OCI-LY1 (cell line): Measurements from ENCODE around the gene NR5A1.

Source experiments
- EZH2 ChIP-seq: fragments of 200-600 bp; sonication (generic), shearing (Covaris generic); IDR thresholded peaks from 2 replicates; pipeline ENCODE4 v1.8.0; 2017; ENCODE audit warnings: borderline replicate concordance, mixed run types, mild to moderate bottlenecking, antibody characterized with exemption, low read length, moderate library complexity, mixed read lengths
- TF ChIP-seq, protein P1 (sequence below): fragments of 200-600 bp; sonication (generic), shearing (Covaris generic); IDR thresholded peaks from 2 replicates; pipeline ENCODE4 v1.5.1; 2017; ENCODE audit warnings: mild to moderate bottlenecking, antibody characterized with exemption, low read length, moderate library complexity, mixed read lengths

DNA sequence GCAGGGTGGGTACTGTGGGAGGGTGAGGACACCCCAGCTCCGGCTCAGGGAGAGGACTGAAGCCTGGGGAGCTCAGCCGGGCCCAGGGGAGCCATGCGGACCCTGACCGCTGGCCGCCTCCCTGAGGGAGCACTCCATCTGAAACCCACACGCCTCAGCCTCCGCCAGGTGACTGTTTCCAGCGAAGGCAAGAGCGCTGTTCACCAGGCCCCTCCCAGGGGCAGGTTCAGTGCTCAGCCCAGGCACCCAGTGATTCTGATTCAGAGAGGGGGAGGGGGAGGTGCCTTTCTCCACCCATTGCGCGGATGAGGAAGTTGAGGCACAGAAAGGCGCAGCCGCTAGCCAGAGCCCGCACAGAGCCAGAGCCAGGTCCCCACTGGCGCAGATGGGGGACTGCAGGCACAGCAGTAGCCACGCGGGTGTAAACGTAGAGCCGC lies 30.0 kb downstream of the NR5A1 start:
- TF ChIP-seq, protein P1, sequence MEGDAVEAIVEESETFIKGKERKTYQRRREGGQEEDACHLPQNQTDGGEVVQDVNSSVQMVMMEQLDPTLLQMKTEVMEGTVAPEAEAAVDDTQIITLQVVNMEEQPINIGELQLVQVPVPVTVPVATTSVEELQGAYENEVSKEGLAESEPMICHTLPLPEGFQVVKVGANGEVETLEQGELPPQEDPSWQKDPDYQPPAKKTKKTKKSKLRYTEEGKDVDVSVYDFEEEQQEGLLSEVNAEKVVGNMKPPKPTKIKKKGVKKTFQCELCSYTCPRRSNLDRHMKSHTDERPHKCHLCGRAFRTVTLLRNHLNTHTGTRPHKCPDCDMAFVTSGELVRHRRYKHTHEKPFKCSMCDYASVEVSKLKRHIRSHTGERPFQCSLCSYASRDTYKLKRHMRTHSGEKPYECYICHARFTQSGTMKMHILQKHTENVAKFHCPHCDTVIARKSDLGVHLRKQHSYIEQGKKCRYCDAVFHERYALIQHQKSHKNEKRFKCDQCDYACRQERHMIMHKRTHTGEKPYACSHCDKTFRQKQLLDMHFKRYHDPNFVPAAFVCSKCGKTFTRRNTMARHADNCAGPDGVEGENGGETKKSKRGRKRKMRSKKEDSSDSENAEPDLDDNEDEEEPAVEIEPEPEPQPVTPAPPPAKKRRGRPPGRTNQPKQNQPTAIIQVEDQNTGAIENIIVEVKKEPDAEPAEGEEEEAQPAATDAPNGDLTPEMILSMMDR = no peak; the same call in 1 of the 2 replicates
- TF ChIP-seq EZH2 = no peak
